Measurements from ENCODE around the gene GET4. TPM values are rescaled to one million over a fixed set of nuclear protein-coding genes. Genes with fewer than 3 reads are reported as not detected.

Gene GET4
- total RNA-seq, 1 experiment from 2014 or later: 61.9 TPM

Other genes with a start within 250 kb of the GET4 start
- 82.5 and 101 TPM in 2 replicates for gene DNAAF5, start 149.9 kb upstream of the GET4 start, total RNA-seq (2014; rRNA removed; shearing (Covaris generic))
- gene PRKAR1B, start 149.3 kb upstream of the GET4 start, total RNA-seq (2014; rRNA removed; shearing (Covaris generic)): 32.4 and 32.8 TPM in 2 replicates
- gene SUN1, start 44.1 kb upstream of the GET4 start, total RNA-seq (2014; rRNA removed; shearing (Covaris generic)): 60.5 and 82.1 TPM in 2 replicates
- 4.9 and 5.0 TPM in 2 replicates for gene ADAP1, start 78.1 kb downstream of the GET4 start, total RNA-seq (2014; rRNA removed; shearing (Covaris generic))
- gene COX19, start 99.0 kb downstream of the GET4 start, total RNA-seq (2014; rRNA removed; shearing (Covaris generic)): 8.4 and 12.9 TPM in 2 replicates
- not detected in 2 replicates for gene CYP2W1, start 106.6 kb downstream of the GET4 start, total RNA-seq (2014; rRNA removed; shearing (Covaris generic))
- 0.07 and 0.87 TPM in 2 replicates for gene GPR146, start 168.0 kb downstream of the GET4 start, total RNA-seq (2014; rRNA removed; shearing (Covaris generic))
- 0.14 and 0.63 TPM in 2 replicates for gene GPER1, start 211.6 kb downstream of the GET4 start, total RNA-seq (2014; rRNA removed; shearing (Covaris generic))